Activated B cell treated with CpG ODN at 0.5 μM for 24 hours (primary cell): ENCODE results near the gene RSPH4A. TPM values are rescaled to one million over a fixed set of nuclear protein-coding genes. Genes with fewer than 3 reads are reported as not detected.

Source experiments
- ATAC-seq: fragments of 200-7000 bp; cut with Tn5 transposase; one replicate; pipeline ENCODE4 v1.10.0; 2021; ENCODE audit warnings: low read depth, mild to moderate bottlenecking, moderate library complexity
- CTCF ChIA-PET: fragments of 350-600 bp; sonication (Branson Sonifier 250); formaldehyde crosslinking; loops from one replicate; lab custom pipeline; 2021; ENCODE audit warnings: antibody characterized with exemption; lab: Charles Lee
- POLR2A ChIA-PET: fragments of 350-600 bp; sonication (Branson Sonifier 250); formaldehyde crosslinking; loops from one replicate; lab custom pipeline; 2021; ENCODE audit warnings: antibody characterized with exemption; lab: Charles Lee
- DNase-seq: peaks from one replicate; pipeline ENCODE4 v3.0.0; 2022
- H3K27ac Mint-ChIP-seq: one replicate; pipeline ENCODE4 v1.8.0; 2020; ENCODE audit warnings: mixed read lengths
- H3K27me3 Mint-ChIP-seq: one replicate; pipeline ENCODE4 v1.8.0; 2021; ENCODE audit warnings: mixed read lengths
- H3K36me3 Mint-ChIP-seq: one replicate; pipeline ENCODE4 v1.8.0; 2021; ENCODE audit warnings: low read depth, mixed read lengths
- H3K4me1 Mint-ChIP-seq: one replicate; pipeline ENCODE4 v1.8.0; 2021; ENCODE audit warnings: mixed read lengths
- H3K4me3 Mint-ChIP-seq: one replicate; pipeline ENCODE4 v1.8.0; 2020; ENCODE audit warnings: mild to moderate bottlenecking, mixed read lengths
- H3K9me3 Mint-ChIP-seq: one replicate; pipeline ENCODE4 v1.8.0; 2020; ENCODE audit warnings: mixed read lengths
- CTCF ChIP-seq: fragments of 200-600 bp; IDR thresholded peaks from one replicate; pipeline ENCODE4 v1.8.0; 2022; ENCODE audit warnings: antibody characterized with exemption, mild to moderate bottlenecking
- intact Hi-C: fragments of 100-400 bp; cut with micrococcal nuclease; formaldehyde crosslinking; loops from one replicate; pipeline ENCODE4 v1.15.1; 2024
- total RNA-seq: library from RNA; stranded (reverse); gene quantifications from 2 replicates; pipeline ENCODE4 v1.2.3, GENCODE V29; 2022

The RSPH4A gene
- total RNA-seq, 1 donor from 2014 or later: 0.40 TPM

GRCh38 chr6:116571683-116572000, 44.6 kb upstream of the RSPH4A start:
- CTCF ChIA-PET: interaction anchor here (1.2 to 3.1 kb wide), 7 partner anchors 9 to 355 kb away, joined by 3 to 17 read pairs (median 4); partner anchors contain the start of gene TSPYL1
- intact Hi-C loops: loop anchor here (1.0 to 5.0 kb wide), 10 partner anchors 45 to 1031 kb away; partner anchors contain the start of genes DSE, GOPC, KPNA5 and NT5DC1
- no peak for TF ChIP-seq CTCF
- peak overlapping the region; percentile 95 for H3K4me3 Mint-ChIP-seq
- H3K36me3 Mint-ChIP-seq: peaks cover 37% of the 10 kb centered on the region
- H3K27ac Mint-ChIP-seq: peak overlapping the region; percentile 94
- no peaks in the 10 kb centered on the region for H3K9me3 Mint-ChIP-seq
- no peaks in the 10 kb centered on the region for H3K27me3 Mint-ChIP-seq
- POLR2A ChIA-PET: interaction anchor here (0.6 to 3.8 kb wide), 15 partner anchors 9 to 471 kb away, joined by 3 to 50 read pairs (median 6); partner anchors contain the start of genes CALHM6, KPNA5, NT5DC1 and RSPH4A
- DNase-seq (no peak), ATAC-seq (no peak)
- peaks cover 51% of the 10 kb centered on the region for H3K4me1 Mint-ChIP-seq

- no peak for ATAC-seq
- ChIA-PET POLR2A (interaction anchor here (0.7 to 3.8 kb wide), 6 partner anchors 44 to 318 kb away, joined by 3 to 50 read pairs (median 10); partner anchors contain the start of genes RSPH4A, TSPYL1 and TSPYL4), CTCF (interaction anchor here (0.9 to 3.1 kb wide), 7 partner anchors 9 to 355 kb away, joined by 3 to 17 read pairs (median 5); partner anchors contain the start of gene TSPYL1)
- intact Hi-C loops: loop anchor here (5.0 kb wide), 3 partner anchors 200 to 1030 kb away; partner anchors contain the start of genes DSE, GOPC and NT5DC1
- no peak for TF ChIP-seq CTCF
- no peaks in the 10 kb centered on the region for H3K27me3 Mint-ChIP-seq
- no peak for DNase-seq
- peaks cover 43% of the 10 kb centered on the region for H3K36me3 Mint-ChIP-seq
- no peaks in the 10 kb centered on the region for H3K9me3 Mint-ChIP-seq
- H3K27ac Mint-ChIP-seq: peak overlapping the region; percentile 94
- H3K4me1 Mint-ChIP-seq: peaks cover 51% of the 10 kb centered on the region
- peak overlapping the region; percentile 95 for H3K4me3 Mint-ChIP-seq
Observed at GRCh38 chr6:116572162-116572561, 44.1 kb upstream of the RSPH4A start.

DNA sequence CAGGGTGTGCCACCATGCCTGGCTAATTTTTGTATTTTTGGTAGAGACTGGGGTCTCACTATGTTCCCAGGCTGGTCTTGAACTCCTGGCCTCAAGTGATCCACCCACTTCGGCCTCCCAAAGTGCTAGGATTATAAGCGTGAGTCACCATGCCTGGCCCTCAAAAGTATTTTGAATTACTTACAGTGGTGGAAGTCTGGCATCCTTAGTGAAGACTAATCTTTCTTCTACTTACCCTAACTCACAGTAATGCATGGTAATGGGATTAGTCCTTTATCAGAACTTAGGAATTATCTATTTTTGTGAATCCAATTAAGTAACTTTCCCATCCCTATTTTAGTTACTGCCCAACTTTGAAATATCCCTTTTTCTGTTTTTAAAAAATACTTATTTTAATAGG, 41.1 kb upstream of the RSPH4A start:
- H3K36me3 Mint-ChIP-seq: peaks cover 63% of the 10 kb centered on the region

DNA sequence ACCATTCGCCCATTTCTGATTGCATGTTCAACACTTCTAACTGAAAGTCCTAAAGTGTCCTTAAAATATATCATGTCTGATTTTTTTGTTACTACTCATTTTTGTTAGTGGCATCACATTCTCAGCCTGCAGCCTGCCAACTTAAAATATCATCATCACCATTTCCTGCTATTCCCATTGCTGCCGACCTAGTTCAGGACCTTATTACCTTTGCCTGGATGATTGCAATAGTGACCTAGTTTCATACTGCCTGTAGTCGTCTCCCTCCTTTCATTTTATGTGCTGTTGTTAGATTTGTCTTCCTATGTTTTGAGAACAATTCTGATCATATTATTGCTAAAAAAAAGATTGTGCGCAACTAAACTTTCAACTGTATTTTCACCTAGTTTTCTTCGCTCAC, 38.8 kb upstream of the RSPH4A start:
- CTCF ChIA-PET: interaction anchor here (0.7 kb wide), 1 partner anchor 290 kb away, joined by 3 read pairs; no protein-coding TSS in a partner anchor
- no peak for ATAC-seq
- no peak overlapping the region for H3K27ac Mint-ChIP-seq

More for the DNA sequence above, 41.1 kb upstream of the RSPH4A start:
- intact Hi-C loops: no loop called here
- Mint-ChIP-seq H3K4me3 (no peak overlapping the region), H3K9me3 (no peaks in the 10 kb centered on the region), H3K27ac (no peak overlapping the region), H3K27me3 (no peaks in the 10 kb centered on the region), H3K4me1 (peaks cover 39% of the 10 kb centered on the region)
- ChIA-PET CTCF (no interaction called here), POLR2A (interaction anchor here (0.7 kb wide), 1 partner anchor 37 kb away, joined by 7 read pairs; no protein-coding TSS in a partner anchor)
- ATAC-seq: no peak
- DNase-seq: no peak
- no peak for TF ChIP-seq CTCF

More for the DNA sequence above, 38.8 kb upstream of the RSPH4A start:
- POLR2A ChIA-PET: no interaction called here
- H3K4me3 Mint-ChIP-seq: no peak overlapping the region
- no peak for TF ChIP-seq CTCF
- DNase-seq: no peak
- H3K27me3 Mint-ChIP-seq: no peaks in the 10 kb centered on the region
- no peaks in the 10 kb centered on the region for H3K9me3 Mint-ChIP-seq
- peaks cover 21% of the 10 kb centered on the region for H3K4me1 Mint-ChIP-seq
- intact Hi-C loops: no loop called here
- peaks cover 64% of the 10 kb centered on the region for H3K36me3 Mint-ChIP-seq
